ENCODE measurements around the gene NLK. TPM values are rescaled to one million over a fixed set of nuclear protein-coding genes. Genes with fewer than 3 reads are reported as not detected.

Gene NLK
- total and polyA plus RNA-seq, 2 donors (not counting 3 experiments of a cell fraction or from before 2014, with no cell fraction given): 23.8 to 34.2 TPM

DNA sequence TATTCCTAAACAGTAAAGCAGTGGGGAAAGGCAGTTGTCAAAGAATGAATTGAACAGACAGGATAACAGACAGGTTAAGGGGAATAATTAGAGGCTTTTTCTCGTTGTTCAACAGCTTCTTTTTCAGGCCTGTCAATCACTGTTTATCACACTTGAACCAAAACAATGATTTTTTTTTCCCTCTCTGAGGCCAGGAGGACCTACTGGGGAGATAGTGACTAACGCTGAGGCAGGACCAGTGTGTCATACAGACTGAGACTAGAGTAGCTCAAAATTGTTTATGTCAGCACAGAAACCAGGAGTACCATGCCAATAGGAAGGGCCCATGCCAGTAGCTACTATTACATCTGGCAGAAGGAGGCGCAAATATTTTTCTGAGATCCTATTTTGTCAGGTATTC lies 41.3 kb upstream of the NLK start:
- FAIRE-seq (no peak), DNase-seq (ENCODE audit: low read depth, low spot score) (no peak)
- no TSS peak for BruUV-seq (replicated peaks)
- Histone ChIP-seq H3K9me3 (replicated peaks; ENCODE audit: control insufficient read depth, insufficient read depth, low read length) (no peaks in the 10 kb centered on the region), H3K4me1 (ENCODE audit: control insufficient read depth, extremely low read depth, insufficient read depth, low read length) (no peaks in the 10 kb centered on the region), H3K27ac (ENCODE audit: insufficient read depth, low read depth, low read length) (no peak overlapping the region), H3K4me2 (ENCODE audit: insufficient read depth, low read length) (no peak overlapping the region), H3K4me3 (replicated peaks in 1 of 3; ENCODE audit: insufficient read depth in 1 of 3, low read depth in 1 of 3, low read length in 3 of 3) (no peak overlapping the region), H3K79me2 (ENCODE audit: control insufficient read depth, insufficient read depth, low read length) (no peaks in the 10 kb centered on the region), H3K36me3 (ENCODE audit: control insufficient read depth in 2 of 2, extremely low read depth in 1 of 2, insufficient read depth in 2 of 2, low read length in 2 of 2) (no peaks in the 10 kb centered on the region), H3K27me3 (ENCODE audit: control insufficient read depth in 2 of 2, insufficient read depth in 2 of 2, low read length in 2 of 2) (no peaks in the 10 kb centered on the region), H2AFZ (ENCODE audit: low read depth, low read length) (no peak overlapping the region), H3K9me1 (replicated peaks; ENCODE audit: control insufficient read depth, extremely low read depth, insufficient read depth, low read length) (no peaks in the 10 kb centered on the region), H4K20me1 (replicated peaks; ENCODE audit: control insufficient read depth, extremely low read depth, insufficient read depth, low read length) (no peaks in the 10 kb centered on the region), H3K9ac (replicated peaks; ENCODE audit: extremely low read depth, insufficient read depth, low read length) (no peak overlapping the region)
- intact Hi-C loops (cut with micrococcal nuclease): no loop called here
- ChIA-PET POLR2A (no interaction called here), CTCF (interaction anchor here (1.3 to 1.4 kb wide), 2 partner anchors 10 to 196 kb away, joined by 3 to 5 read pairs; no protein-coding TSS in a partner anchor)
- dilution Hi-C loops (cut with MboI; ENCODE audit: extremely low pct_ligation_motif_present, low sequenced_read_pairs): no loop called here
- TF ChIP-seq, protein P1, sequence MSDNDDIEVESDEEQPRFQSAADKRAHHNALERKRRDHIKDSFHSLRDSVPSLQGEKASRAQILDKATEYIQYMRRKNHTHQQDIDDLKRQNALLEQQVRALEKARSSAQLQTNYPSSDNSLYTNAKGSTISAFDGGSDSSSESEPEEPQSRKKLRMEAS (IDR thresholded peaks at IDR 0.05; ENCODE audit: insufficient read depth, insufficient read length): no peak
- no peak for TF ChIP-seq GATA2 (IDR thresholded peaks at IDR 0.05; ENCODE audit: insufficient read depth, insufficient read length, low read depth, low read length)
- no peak for TF ChIP-seq FOS (IDR thresholded peaks at IDR 0.05; ENCODE audit: borderline replicate concordance, insufficient read depth, low read length)
- TF ChIP-seq, protein P2, sequence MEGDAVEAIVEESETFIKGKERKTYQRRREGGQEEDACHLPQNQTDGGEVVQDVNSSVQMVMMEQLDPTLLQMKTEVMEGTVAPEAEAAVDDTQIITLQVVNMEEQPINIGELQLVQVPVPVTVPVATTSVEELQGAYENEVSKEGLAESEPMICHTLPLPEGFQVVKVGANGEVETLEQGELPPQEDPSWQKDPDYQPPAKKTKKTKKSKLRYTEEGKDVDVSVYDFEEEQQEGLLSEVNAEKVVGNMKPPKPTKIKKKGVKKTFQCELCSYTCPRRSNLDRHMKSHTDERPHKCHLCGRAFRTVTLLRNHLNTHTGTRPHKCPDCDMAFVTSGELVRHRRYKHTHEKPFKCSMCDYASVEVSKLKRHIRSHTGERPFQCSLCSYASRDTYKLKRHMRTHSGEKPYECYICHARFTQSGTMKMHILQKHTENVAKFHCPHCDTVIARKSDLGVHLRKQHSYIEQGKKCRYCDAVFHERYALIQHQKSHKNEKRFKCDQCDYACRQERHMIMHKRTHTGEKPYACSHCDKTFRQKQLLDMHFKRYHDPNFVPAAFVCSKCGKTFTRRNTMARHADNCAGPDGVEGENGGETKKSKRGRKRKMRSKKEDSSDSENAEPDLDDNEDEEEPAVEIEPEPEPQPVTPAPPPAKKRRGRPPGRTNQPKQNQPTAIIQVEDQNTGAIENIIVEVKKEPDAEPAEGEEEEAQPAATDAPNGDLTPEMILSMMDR (IDR thresholded peaks at IDR 0.05; ENCODE audit: extremely low read depth in 1 of 2, insufficient read depth in 1 of 2, low read depth in 1 of 2, low read length in 2 of 2): no peak
- no peak for TF ChIP-seq POLR2A (IDR thresholded peaks at IDR 0.05; ENCODE audit: low read depth, low read length)
- no peak for TF ChIP-seq EZH2 (IDR thresholded peaks at IDR 0.05; ENCODE audit: borderline replicate concordance, low read depth, low read length, severe bottlenecking)
- TF ChIP-seq POLR2AphosphoS5 (IDR thresholded peaks at IDR 0.05; ENCODE audit: insufficient read depth, low read depth, low read length): no peak
- TF ChIP-seq JUN (IDR thresholded peaks at IDR 0.05; ENCODE audit: borderline replicate concordance, insufficient read depth, insufficient read length, low read depth): no peak
- no peak for TF ChIP-seq MYC (IDR thresholded peaks at IDR 0.05; ENCODE audit: low read depth, low read length)

Measured in endothelial cell of umbilical vein (primary cell).